ENCODE measurements around the gene CTSE.
"Not testable (repeated sequence)": the region's sequence is repeated elsewhere in the genome, so short reads cannot be mapped to it uniquely, and the experiment has no call there.

The CTSE gene

DNA sequence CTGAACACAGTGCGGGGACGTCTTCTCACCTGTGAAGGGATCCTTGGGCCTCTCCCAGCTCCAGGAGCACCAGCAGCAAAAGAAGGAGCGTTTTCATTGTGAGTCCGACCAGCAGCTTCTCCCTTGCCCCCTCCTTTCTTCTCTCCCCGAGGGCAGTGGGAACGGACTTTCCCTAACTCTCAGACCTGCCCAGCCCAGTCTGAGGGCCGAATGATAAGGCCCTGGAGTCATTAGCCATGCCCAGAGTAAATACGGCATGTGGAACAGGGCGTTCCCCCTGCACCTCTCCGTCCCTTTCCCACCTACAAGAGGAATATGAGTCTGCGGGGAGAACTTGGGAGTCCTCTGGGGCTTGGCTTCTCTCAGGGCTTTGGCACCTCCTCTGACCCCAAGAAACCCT lies at the start of gene CTSE:
Gene CTSE (minus strand): TSS at position 201 of the 400 bp plus-strand sequence. CDS start 104 bp downstream, at position 97.
- no peak for DNase-seq (ENCODE audit: low spot score)

DNA sequence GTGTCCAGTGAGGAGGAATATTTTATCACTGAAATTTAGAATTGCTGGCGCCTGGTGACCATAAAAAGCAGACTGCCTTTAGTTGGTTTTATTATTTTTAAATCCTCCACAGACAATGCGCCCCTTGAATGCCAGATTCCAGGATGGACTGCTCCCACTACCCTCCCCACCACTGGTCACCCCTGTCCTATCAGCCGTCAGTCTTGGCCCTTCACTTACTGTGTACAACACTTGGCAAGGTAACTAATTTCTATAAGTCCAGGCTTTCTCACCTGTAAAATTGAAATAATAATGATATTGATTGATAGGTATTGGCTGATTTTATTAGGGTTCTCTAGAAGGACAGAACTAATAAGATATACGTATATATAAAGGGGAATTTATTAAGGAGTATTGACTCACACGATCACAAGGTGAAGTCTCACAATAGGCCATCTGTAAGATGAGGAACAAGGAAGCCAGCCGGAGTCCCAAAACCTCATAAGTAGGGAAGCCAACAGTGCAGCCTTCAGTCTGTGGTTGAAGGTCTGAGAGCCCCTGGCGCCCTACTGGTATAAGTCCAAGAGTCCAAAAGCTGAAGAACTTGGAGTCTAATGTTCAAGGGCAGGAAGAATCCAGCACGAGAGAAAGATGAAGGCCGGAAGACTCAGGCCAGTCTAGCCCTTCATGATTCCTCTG lies 47.1 kb upstream of the CTSE start:
- DNase-seq (ENCODE audit: low spot score): no peak

DNA sequence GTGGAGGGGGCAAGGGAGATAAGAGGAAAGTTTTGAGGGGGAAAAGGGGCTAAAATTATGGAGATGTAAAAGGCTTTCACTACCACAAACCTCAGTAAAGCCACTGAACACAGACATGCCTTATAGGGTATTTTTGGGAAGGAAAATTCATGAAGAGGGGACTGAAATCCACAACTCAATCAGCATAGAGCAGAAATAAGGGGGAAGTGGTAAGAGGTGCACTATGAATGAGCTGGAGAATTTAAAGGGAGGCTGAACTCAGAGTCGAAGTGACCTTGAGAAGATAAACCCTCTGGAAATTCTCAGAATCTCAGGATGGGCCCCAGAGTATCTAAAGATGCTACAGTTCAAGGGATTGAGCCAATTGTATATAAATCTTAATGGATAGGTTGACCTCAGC lies 44.6 kb upstream of the CTSE start:
- DNase-seq (ENCODE audit: low spot score): no peak

DNA sequence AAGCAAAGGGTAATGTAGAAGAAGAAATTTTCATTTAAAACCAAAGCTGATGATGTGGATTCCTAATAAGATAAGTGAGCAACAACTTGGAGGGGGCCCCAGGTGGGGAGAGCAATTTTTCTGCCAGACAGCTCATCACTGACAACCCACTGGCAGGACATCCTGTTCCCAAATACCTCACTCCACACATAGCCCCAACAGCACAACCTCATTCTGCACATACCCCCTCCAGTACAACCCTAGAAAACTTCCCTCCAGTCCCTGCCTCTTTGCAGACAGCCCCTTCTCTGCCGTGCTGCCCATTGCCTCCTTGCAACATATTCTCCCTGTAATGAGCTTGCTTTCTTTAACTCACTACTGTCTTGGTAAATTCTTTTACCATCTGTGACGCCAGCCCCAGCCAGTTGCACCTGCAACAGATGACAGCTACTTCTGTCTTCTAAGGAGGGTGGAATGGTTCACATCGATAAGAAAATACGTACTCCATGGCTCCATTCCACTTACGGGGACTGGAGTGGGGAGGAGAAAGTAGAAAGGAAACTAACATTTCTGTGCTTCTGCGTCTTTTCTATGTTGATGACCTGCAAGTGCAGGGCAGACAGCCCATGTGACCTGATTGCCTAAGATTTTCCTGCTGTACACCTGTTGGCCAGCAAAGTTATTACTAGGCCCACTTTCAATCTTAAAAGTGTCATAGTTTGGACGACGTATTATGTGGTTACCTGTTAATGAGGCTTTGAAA lies 44.0 kb upstream of the CTSE start:
- no peak for DNase-seq (ENCODE audit: low spot score)

DNA sequence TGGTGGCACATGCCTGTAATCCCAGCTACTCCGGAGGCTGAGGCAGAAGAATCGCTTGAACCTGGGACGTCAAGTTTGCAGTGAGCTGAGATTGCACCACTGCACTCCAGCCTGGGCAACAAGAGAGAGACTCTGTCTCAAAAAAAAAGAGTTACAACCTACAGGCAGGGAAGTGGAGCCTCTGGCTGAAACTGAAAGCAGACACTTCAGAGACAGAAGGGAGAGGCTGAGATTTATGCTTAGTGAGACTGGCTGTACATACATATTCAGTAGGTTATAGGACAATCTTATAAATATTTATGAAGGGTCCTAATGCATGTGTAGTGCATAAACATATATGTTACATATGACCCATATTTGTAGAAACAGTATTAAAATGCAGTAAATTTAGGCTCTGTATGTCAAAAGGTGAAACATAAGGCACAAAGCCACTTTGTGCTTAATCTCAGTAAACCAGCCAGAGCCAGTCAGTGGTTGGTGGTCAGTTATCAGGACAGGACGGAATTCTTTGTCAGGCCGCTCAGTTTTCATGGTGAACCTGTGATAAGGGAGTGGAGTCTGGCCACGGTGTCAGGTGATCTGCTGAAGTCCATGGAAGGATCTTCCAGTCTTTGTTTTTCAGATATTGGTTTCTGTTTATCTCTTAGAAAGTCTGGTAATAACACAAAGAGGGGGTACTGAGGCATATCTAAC lies 42.9 kb upstream of the CTSE start:
- no peak for DNase-seq (ENCODE audit: low spot score)

DNA sequence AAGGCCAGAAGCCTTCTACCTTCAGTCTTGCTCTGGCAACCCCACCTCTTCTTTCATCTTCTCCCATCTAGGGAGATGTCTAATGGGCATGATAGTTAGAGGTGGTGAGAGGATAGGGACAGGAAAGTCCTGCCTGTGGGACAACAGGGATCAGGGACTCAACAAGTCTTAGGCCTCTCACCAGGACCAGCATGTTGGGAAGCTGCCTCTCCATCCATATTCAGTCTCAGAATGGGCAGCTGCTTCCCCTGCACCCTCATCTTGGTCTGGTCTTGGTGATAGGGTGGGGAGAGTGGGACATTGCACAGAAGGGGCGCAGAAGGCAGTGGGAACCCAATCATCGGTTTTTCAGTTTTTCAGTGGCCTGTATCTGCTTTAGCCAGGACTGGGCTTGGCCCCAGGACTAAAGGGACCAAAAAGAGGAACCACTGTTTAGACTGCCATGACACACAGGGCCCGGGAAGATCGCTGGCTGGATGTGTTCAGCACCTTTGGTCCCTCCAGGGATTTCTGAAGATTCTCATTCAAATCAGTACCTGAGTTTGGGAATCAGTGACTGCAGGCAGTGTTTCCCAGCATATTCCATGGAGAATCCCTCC lies 42.0 kb upstream of the CTSE start:
- DNase-seq (ENCODE audit: low spot score): no peak

DNA sequence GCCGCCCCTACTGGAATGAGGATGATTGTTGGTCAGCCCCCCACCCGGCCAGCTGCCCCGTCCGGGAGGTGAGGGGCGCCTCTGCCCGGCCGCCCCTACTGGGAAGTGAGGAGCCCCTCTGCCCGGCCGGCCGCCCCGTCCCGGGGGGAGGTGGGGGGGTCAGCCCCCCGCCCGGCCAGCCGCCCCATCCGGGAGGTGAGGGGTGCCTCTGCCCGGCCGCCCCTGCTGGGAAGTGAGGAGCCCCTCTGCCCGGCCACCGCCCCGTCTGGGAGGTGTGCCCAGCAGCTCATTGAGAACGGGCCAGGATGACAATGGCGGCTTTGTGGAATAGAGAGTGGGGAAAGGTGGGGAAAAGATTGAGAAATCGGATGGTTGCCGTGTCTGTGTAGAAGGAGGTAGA lies 40.8 kb upstream of the CTSE start:
- DNase-seq (ENCODE audit: low spot score): not testable (repeated sequence)

DNA sequence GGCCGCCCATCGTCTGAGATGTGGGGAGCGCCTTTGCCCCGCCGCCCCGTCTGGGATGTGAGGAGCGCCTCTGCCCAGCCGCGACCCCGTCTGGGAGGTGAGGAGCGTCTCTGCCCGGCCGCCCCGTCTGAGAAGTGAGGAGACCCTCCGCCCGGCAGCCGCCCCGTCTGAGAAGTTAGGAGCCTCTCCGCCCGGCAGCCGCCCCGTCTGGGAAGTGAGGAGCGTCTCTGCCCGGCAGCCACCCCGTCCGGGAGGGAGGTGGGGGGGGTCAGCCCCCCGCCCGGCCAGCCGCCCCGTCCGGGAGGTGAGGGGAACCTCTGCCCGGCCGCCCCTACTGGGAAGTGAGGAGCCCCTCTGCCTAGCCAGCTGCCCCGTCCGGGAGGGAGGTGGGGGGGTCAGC lies 40.3 kb upstream of the CTSE start:
- not testable (repeated sequence) for DNase-seq (ENCODE audit: low spot score)

DNA sequence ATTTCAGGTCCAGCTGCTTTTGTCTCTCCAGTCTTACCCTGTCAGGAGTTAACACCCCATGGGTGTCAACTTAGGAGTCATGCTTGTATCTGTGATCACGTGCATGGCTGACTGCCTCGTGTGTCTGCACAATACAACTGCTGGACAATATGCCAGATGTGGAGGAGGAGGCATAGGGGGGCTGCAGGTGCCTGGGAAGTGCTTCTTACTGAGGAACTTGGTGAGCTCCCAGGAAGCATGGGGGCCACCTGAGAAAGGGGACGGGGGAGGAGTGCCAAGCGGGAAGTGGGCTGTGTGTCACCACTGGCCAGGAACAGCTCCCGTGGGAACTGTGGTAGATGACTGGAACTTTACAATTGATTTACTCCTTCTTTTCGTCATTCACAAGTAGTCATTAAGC lies 38.8 kb upstream of the CTSE start:
- no peak for DNase-seq (ENCODE audit: low spot score)

DNA sequence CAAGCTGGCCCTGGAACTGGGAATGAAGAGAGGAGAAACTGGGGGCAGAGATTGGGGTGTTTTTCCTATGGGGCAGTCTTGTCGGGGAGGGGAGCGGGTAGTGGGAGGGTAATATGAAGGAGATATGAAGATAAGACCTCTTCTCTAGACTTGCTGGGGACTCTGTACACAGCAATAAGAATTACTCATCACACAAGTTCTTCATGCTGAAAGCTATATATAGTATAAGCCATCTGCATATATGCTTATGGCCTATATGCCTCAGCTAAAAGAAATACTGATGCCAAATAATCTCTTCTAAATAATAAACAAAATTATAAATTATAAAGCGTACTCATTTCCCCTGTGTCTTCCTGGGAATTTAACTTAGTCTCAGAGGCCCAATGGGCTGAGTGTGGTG lies 37.1 kb upstream of the CTSE start:
- no peak for DNase-seq (ENCODE audit: low spot score)

DNA sequence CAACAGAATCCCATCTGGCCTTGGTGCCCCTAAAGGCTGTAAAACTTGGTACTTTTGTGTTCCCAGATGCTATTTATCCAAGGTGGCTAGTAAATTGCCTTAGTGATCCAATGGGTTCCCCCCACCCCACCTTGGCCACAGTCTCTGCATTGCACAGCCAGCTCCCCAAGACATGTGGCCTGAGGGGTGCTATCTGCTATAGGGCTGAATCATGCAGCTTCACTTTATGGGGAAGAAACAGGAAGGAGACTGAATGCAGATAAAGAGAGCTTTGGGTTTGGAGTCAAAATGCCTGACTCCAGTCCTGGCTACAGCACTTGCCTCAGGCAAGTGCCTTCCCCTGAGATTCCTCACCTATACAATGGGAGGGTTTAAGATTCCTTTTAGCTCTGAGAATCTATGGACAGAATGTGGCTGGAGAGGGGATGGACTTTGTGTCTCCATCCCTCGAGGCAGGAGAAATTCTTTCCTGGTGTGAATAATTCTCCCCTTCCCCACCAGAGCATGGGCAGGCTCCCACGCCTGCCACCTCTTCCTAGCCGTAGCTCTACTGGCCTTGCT lies 35.7 kb upstream of the CTSE start:
- no peak for DNase-seq (ENCODE audit: low spot score)

DNA sequence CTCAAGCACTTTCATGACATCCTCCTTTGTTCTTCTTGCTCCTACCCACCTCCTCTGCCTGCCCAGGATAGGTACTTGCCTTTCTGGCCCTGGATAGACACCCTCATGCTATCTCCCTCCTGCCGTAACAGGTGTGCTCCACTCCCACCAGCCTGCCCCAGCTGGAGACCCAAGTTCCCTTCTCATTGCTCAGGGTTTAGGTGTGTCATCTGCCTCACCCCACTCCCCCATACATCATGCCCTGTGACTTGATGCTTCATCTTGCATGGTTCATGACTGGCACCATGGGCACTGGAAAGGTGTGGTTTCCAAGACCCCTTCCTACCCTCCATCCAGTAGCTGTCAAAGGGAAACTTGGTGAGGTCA lies 35.2 kb upstream of the CTSE start:
- no peak for DNase-seq (ENCODE audit: low spot score)

DNA sequence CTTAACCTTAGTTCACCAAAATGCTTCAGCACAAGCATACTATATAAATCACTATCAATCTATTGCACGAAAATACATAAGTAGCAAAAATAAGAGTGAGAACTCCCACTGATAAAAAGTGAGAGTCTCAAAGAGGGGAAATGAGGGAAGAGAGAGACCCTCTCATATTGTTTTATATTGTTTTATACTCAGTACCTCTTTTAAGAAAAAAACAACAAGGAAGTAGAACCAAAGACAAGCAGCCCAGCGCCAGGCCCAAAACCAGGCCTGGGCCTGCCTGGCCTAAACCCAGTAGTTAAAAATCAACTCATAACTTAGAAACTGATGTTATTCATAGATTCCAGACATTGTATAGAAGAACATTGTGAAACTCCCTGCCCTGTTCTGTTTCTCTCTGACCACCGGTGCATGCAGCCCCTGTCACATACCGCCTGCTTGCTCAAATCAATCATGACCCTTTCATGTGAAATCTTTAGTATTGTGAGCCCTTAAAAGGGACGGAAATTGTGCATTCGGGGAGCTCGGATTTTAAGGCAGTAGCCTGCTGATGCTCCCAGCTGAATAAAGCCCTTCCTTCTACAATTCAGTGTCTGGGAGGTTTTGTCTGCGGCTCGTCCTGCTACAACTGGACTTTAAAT lies 34.7 kb upstream of the CTSE start:
- DNase-seq (ENCODE audit: low spot score): not testable (repeated sequence)

DNA sequence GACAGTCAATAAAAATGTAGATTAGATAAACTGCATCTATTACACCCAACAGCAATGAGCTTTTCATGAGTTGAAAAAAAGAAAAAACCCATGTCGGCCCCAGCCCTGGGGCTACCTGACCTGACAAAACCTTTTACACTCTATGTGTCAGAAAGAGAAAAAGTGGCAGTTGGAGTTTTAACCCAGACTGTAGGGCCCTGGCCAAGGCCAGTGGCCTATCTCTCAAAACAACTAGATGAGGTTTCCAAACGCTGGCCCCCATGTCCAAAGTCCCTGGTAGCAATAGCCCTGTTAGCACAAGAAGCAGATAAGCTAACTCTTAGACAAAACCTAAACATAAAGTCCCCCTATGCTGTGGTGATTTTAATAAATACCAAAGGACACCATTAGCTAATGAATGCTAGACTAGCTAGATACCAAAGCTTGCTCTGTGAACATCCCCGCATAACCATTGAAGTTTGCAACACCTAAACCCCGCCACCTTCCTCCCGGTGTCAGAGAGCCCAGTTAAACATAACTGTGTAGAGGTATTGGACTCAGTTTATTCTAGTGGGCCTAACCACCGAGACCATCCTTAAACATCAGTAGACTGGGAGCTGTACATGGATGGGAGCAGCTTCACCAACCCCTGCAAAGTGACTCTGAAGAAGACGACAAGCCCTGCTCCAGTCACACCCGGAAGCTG lies 32.1 kb upstream of the CTSE start:
- DNase-seq (ENCODE audit: low spot score): not testable (repeated sequence)

DNA sequence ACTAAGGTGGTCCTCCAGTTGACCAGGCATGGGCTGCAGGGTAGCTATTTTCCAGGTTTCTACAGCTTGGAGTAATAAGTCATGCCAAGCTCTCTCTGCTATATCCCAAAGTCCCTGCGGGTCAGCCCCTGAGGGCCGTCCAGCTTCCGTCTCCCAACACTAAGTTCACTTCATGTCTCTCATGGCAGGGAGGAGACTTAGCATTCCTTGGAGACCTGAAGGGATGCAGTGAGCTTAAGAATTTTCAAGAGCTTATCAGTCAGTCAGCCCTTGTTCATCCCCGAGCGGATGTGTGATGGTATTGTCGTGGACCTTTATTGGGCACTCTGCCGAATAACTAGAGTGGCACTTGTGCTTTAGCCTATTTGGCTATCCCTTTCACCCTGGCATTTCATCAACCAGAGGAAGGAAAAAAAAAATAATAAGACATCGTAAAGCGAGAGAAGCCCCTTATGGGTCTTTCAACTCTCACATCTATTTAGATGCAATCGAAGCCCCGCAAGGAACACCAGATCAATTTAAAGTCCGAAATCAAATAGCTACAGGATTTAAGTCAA lies 31.5 kb upstream of the CTSE start:
- DNase-seq (ENCODE audit: low spot score): not testable (repeated sequence)

DNA sequence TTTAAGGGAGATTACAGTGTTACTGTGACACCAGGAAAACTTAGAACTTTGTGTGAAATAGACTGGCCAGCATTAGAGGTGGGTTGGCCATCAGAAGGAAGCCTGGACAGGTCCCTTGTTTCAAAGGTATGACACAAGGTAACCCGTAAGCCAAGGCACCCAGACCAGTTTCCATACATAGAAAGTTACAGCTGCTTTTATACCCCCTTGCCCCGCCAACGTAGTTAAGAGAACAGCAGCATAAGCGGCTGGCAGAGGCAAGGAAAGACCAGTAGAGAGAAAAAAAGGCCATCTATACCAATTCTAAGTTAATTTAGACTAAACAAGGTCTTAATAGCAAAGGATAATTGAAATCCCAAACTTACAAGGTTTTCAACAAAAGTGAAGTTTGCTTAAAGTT lies 29.9 kb upstream of the CTSE start:
- not testable (repeated sequence) for DNase-seq (ENCODE audit: low spot score)

DNA sequence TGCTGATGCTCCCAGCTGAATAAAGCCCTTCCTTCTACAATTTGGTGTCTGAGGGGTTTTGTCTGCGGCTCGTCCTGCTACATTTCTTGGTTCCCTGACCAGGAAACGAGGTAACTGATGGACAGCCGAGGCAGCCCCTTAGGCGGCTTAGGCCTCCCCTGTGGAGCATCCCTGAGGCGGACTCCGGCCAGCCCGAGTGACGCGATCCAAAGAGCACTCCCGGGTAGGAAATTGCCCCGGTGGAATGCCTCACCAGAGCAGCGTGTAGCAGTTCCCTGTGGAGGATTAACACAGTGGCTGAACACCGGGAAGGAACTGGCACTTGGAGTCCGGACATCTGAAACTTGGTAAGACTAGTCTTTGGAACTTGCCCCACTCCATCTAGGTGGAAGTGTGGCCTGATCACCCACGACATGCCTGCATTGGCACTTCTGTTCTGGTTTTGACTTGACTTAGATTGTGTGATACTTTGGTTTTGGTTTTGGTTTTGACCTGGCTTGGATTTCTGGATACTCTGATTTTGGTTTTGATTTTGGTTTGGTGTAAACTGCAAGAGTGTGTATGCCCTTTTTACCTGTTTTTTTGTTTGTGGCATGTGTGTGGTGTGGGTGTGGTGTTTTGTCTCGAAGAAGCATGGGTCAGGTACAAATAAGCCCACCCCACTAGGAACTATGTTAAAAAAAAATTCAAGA lies 29.4 kb upstream of the CTSE start, which contains the start of gene RHEX:
Gene RHEX (plus strand): TSS at position 255 of the 692 bp plus-strand sequence. CDS start 44,656 bp downstream, outside the sequence.
- not testable (repeated sequence) for DNase-seq (ENCODE audit: low spot score)

DNA sequence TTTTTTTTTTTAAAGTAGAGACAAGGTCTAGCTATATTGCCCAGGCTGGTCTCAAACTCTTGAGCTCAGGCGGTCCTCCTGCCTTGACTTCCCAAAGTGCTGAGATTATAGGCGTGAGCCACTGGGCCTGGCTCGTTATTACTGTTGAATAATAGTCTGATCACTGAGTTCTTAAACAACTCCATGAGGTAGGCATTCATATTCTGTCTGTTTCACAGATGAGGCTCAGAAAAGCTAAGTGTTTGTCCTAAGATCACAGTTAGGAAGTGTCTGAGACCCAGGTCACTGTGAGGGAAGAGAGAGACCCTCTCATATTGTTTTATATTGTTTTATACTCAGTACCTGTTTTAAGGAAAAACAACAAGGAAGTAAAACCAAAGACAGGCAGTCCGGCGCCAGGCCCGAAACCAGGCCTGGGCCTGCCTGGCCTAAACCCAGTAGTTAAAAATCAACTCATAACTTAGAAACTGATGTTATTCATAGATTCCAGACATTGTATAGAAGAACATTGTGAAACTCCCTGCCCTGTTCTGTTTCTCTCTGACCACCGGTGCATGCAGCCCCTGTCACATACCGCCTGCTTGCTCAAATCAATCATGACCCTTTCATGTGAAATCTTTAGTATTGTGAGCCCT lies 28.7 kb upstream of the CTSE start:
- DNase-seq (ENCODE audit: low spot score): not testable (repeated sequence)

DNA sequence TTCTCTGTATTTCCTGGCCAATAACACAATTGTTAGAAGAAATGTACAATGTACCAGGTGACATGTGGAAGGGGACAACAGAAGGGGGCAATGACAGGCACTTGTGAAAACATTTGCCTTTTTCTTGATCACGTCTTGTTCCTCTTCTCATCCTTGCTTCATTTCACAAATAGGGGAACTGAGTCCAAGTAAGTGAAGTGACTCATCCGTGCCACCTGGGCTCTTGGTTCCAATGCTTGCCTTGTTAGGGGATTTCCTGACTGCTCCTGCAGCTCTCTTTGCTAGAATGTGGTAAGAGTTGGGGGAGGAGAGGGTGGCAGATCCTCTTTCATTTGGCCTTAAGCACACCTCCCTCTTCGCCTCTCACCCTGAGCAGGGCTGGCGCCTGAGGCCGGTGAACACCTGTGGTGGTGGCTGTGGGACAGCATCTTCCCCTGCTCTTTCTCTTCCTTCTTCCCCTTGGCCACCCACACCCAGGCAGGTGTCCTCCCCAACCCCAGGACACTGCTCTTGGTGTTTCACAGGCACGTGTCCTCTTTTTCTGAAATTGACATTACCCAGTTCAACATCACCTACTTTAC lies 27.1 kb upstream of the CTSE start:
- no peak for DNase-seq (ENCODE audit: low spot score)

All from AG08396 (cell line).